IMR-90 (cell line): ENCODE measurements around the gene TAF11L11. TPM values are rescaled to one million over a fixed set of nuclear protein-coding genes. Genes with fewer than 3 reads are reported as not detected.
"Not testable (repeated sequence)": the region's sequence is repeated elsewhere in the genome, so short reads cannot be mapped to it uniquely, and the experiment has no call there.

ENCODE experiments used
- ATAC-seq: fragments of 200-7000 bp; cut with Tn5 transposase; 2 replicates; pipeline ENCODE4 v1.9.1; 2020; ENCODE audit warnings: low read depth, mild to moderate bottlenecking, moderate library complexity
- BruUV-seq: library from RNA; stranded (reverse); fragments of 400-500 nt; replicated peaks from 2 replicates; lab custom pipeline; 2021; lab: Mats Ljungman, UMichigan
- CTCF ChIA-PET: fragments of 300-600 bp; formaldehyde crosslinking; extraction: SDS; loops from one replicate; lab custom pipeline; 2021; ENCODE audit warnings: antibody characterized with exemption; lab: Yijun Ruan, JAX
- POLR2A ChIA-PET: fragments of 300-600 bp; sonication (Branson Sonifier 250); formaldehyde crosslinking; loops from one replicate; lab custom pipeline; 2022; ENCODE audit warnings: antibody characterized with exemption; ENCODE audit not compliant: unreplicated experiment; lab: Charles Lee
- DNase-seq: peaks from one replicate; pipeline ENCODE4 v3.0.0; 2013
- H2AFZ ChIP-seq: replicated peaks from 2 replicates; pipeline ENCODE3; 2013; ENCODE audit warnings: low read length, mild to moderate bottlenecking; ENCODE audit not compliant: poor library complexity
- H2AK5ac ChIP-seq: 2 replicates; pipeline ENCODE4 v1.6.1; 2013; ENCODE audit warnings: low read depth, low read length, inconsistent platforms
- H2AK9ac ChIP-seq: replicated peaks from 2 replicates; pipeline ENCODE3; 2013; ENCODE audit warnings: mild to moderate bottlenecking, low read depth, low read length, moderate library complexity; ENCODE audit not compliant: poor library complexity
- H2BK120ac ChIP-seq: 2 replicates; pipeline ENCODE4 v1.6.1; 2013; ENCODE audit warnings: low read depth, low read length, inconsistent platforms
- H2BK15ac ChIP-seq: 3 replicates; pipeline ENCODE4 v1.6.1; 2013; ENCODE audit warnings: low read depth, low read length, inconsistent platforms
- H2BK20ac ChIP-seq: 2 replicates; pipeline ENCODE4 v1.6.1; 2013; ENCODE audit warnings: low read depth, mild to moderate bottlenecking, inconsistent platforms, low read length, moderate library complexity
- H2BK5ac ChIP-seq: 2 replicates; pipeline ENCODE4 v1.6.1; 2013; ENCODE audit warnings: mild to moderate bottlenecking, low read depth, low read length, inconsistent platforms; ENCODE audit not compliant: poor library complexity, severe bottlenecking
- H3K14ac ChIP-seq: replicated peaks from 2 replicates; pipeline ENCODE4 v1.6.1; 2013; ENCODE audit warnings: low read depth, low read length, inconsistent platforms
- H3K18ac ChIP-seq: 2 replicates; pipeline ENCODE4 v1.6.1; 2013; ENCODE audit warnings: low read depth, low read length, control low read depth
- H3K23ac ChIP-seq: 2 replicates; pipeline ENCODE4 v1.6.1; 2013; ENCODE audit warnings: low read depth, low read length, inconsistent platforms
- H3K27ac ChIP-seq: 2 replicates; pipeline ENCODE4 v1.5.1; 2013; ENCODE audit warnings: mild to moderate bottlenecking, control low read depth, low read length; ENCODE audit not compliant: insufficient read depth
- H3K27me3 ChIP-seq: 2 replicates; pipeline ENCODE4 v1.6.1; 2013; ENCODE audit warnings: low read length; ENCODE audit not compliant: control insufficient read depth, insufficient read depth
- H3K36me3 ChIP-seq: 2 replicates; pipeline ENCODE4 v1.6.1; 2013; ENCODE audit warnings: low read length, mixed read lengths; ENCODE audit not compliant: control insufficient read depth, insufficient read depth
- H3K4ac ChIP-seq: 2 replicates; pipeline ENCODE4 v1.6.1; 2013; ENCODE audit warnings: low read depth, low read length, inconsistent platforms
- H3K4me1 ChIP-seq: 2 replicates; pipeline ENCODE4 v1.6.1; 2013; ENCODE audit warnings: low read length, mixed read lengths; ENCODE audit not compliant: control insufficient read depth, insufficient read depth
- H3K4me2 ChIP-seq: 2 replicates; pipeline ENCODE4 v1.6.1; 2013; ENCODE audit warnings: low read depth, mild to moderate bottlenecking, control low read depth, low read length, moderate library complexity
- H3K4me3 ChIP-seq: 2 replicates; pipeline ENCODE4 v1.5.1; 2013; ENCODE audit warnings: low read depth, mild to moderate bottlenecking, control low read depth, low read length, moderate library complexity; ENCODE audit not compliant: insufficient read depth
- H3K56ac ChIP-seq: 2 replicates; pipeline ENCODE4 v1.6.1; 2013; ENCODE audit warnings: low read length, inconsistent platforms; ENCODE audit not compliant: insufficient read depth; ENCODE audit errors: extremely low read depth
- H3K79me1 ChIP-seq, 2 experiments: 2 replicates each; pipeline ENCODE4 v1.6.1; 2013; ENCODE audit warnings: low read length in 2 of 2, inconsistent platforms in 1 of 2, low read depth in 1 of 2
- H3K9ac ChIP-seq: 2 replicates; pipeline ENCODE4 v1.6.1; 2013; ENCODE audit warnings: low read depth, low read length, control low read depth
- H3K9me1 ChIP-seq: 2 replicates; pipeline ENCODE4 v1.6.1; 2013; ENCODE audit warnings: low read length, inconsistent platforms; ENCODE audit not compliant: insufficient read depth
- H3K9me3 ChIP-seq: 2 replicates; pipeline ENCODE4 v1.6.1; 2013; ENCODE audit warnings: low read length; ENCODE audit not compliant: control insufficient read depth, insufficient read depth
- H4K20me1 ChIP-seq: 2 replicates; pipeline ENCODE4 v1.6.1; 2013; ENCODE audit warnings: low read length, inconsistent platforms; ENCODE audit not compliant: insufficient read depth
- H4K5ac ChIP-seq: 2 replicates; pipeline ENCODE4 v1.6.1; 2013; ENCODE audit warnings: mild to moderate bottlenecking, low read depth, low read length, control low read depth
- H4K8ac ChIP-seq, 2 experiments: 2 replicates each; pipeline ENCODE4 v1.6.1; 2013; ENCODE audit warnings: low read depth in 2 of 2, low read length in 2 of 2, control low read depth in 1 of 2, inconsistent platforms in 1 of 2
- H4K91ac ChIP-seq: 2 replicates; pipeline ENCODE4 v1.6.1; 2013; ENCODE audit warnings: low read depth, low read length, inconsistent platforms; ENCODE audit not compliant: insufficient read depth
- BHLHE40 ChIP-seq: fragments of 150-350 bp; IDR thresholded peaks from 2 replicates; pipeline ENCODE4 v1.6.1; 2016; ENCODE audit warnings: mild to moderate bottlenecking, low read depth, low read length
- CHD1 ChIP-seq: IDR thresholded peaks from 2 replicates; pipeline ENCODE4 v1.6.1; 2012; ENCODE audit warnings: low read depth, low read length, improper control_type of control experiment
- FOS ChIP-seq: fragments of 150-350 bp; IDR thresholded peaks from 2 replicates; pipeline ENCODE4 v1.6.1; 2016; ENCODE audit warnings: low read depth, low read length
- MAZ ChIP-seq: IDR thresholded peaks from 2 replicates; pipeline ENCODE4 v1.6.1; 2012; ENCODE audit warnings: low read depth, mild to moderate bottlenecking, low read length, improper control_type of control experiment, moderate library complexity, borderline replicate concordance
- RFX5 ChIP-seq: IDR thresholded peaks from 2 replicates; pipeline ENCODE4 v1.8.0; 2012; ENCODE audit warnings: low read depth, mild to moderate bottlenecking, low read length, moderate library complexity
- SMC3 ChIP-seq: fragments of 150-350 bp; IDR thresholded peaks from 2 replicates; pipeline ENCODE4 v1.6.1; 2016; ENCODE audit warnings: low read depth, mild to moderate bottlenecking, antibody characterized with exemption, low read length, moderate library complexity
- USF2 ChIP-seq: fragments of 150-350 bp; IDR thresholded peaks from 2 replicates; pipeline ENCODE4 v1.6.1; 2017; ENCODE audit warnings: mild to moderate bottlenecking, antibody characterized with exemption, low read length, low read depth
- WGBS, 2 experiments: methylation state at CpG; one replicate each; pipeline versions ENCODE4 v1.1.5 to v1.1.7; 2013; ENCODE audit warnings: missing lambda C conversion rate in 2 of 2; ENCODE audit not compliant: insufficient read length in 1 of 2; ENCODE audit errors: extremely low coverage in 2 of 2; 5-methylcytosine and 5-hydroxymethylcytosine counted together
- dilution Hi-C: fragments of 300-500 bp; cut with HindIII; formaldehyde crosslinking; loops from one replicate; pipeline ENCODE4 v1.14.3; 2018; ENCODE audit warnings: low sequenced_read_pairs; ENCODE audit not compliant: unreplicated experiment
- in situ Hi-C: fragments of 300-500 bp; cut with MboI; formaldehyde crosslinking; loops from 3 replicates; pipeline ENCODE4 v1.14.3; 2019; ENCODE audit warnings: low sequenced_read_pairs, inconsistent platforms, mixed read lengths
- intact Hi-C: fragments of 100-400 bp; cut with micrococcal nuclease; formaldehyde crosslinking; loops from 2 replicates; pipeline ENCODE4 v1.10.0; 2022
- polyA plus RNA-seq, 3 experiments: library from polyadenylated mRNA; depleted of rRNA; stranded (reverse); fragments of >200 nt; gene quantifications; 2 replicates each; pipeline ENCODE4 v1.2.3, GENCODE V29; 2012; ENCODE audit warnings: low replicate concordance in 1 of 3
- total RNA-seq: library from RNA; depleted of rRNA; stranded (reverse); fragments of >200 nt; gene quantifications from 2 replicates; pipeline ENCODE4 v1.2.3, GENCODE V29; 2012

Gene TAF11L11
- total and polyA plus RNA-seq, 2 of the 4 experiments (the other 2 are of a cell fraction), result not detected

- no peak overlapping the region for H2AFZ ChIP-seq
- H3K4ac ChIP-seq, result no peak overlapping the region
- ATAC-seq, result no peak
- DNase-seq, result no peak
- H4K91ac ChIP-seq, result no peak overlapping the region
- no peak overlapping the region for H3K23ac ChIP-seq
- intact Hi-C loops (no loop called here), in situ Hi-C loops (no loop called here), dilution Hi-C loops (no loop called here)
- no peaks in the 10 kb centered on the region for H3K9me1 ChIP-seq
- H2BK5ac ChIP-seq, result no peak overlapping the region
- no peak overlapping the region for H2AK9ac ChIP-seq
- H3K18ac ChIP-seq, result no peak overlapping the region
- H3K4me2 ChIP-seq, result no peak overlapping the region
- H2AK5ac ChIP-seq, result no peak overlapping the region
- no peaks in the 10 kb centered on the region for H3K79me1 ChIP-seq
- no peak overlapping the region for H3K9ac ChIP-seq
- H4K8ac ChIP-seq, result no peak overlapping the region
- WGBS, 2 experiments, result 90% methylated on average over 3 of the region's 11 CpGs; no CpG with 5 or more reads in 1 of the 2 experiments
- ChIA-PET CTCF (no interaction called here), POLR2A (no interaction called here)
- no peak overlapping the region for H3K56ac ChIP-seq
- H3K4me3 ChIP-seq, result no peak overlapping the region
- H4K5ac ChIP-seq, result no peak overlapping the region
- no peaks in the 10 kb centered on the region for H3K27me3 ChIP-seq
- no peak overlapping the region for H3K27ac ChIP-seq
- H3K9me3 ChIP-seq, result no peaks in the 10 kb centered on the region; the same call in 1 of the 2 replicates
- no TSS peak for BruUV-seq
- H3K14ac ChIP-seq, result no peak overlapping the region
- no peak for TF ChIP-seq RFX5
- no peak for TF ChIP-seq FOS
- no peak for TF ChIP-seq CHD1
- TF ChIP-seq SMC3, result no peak
- TF ChIP-seq BHLHE40, result no peak
- no peak for TF ChIP-seq MAZ
- no peak for TF ChIP-seq USF2
- no peaks in the 10 kb centered on the region for H3K36me3 ChIP-seq
- no peak overlapping the region for H2BK120ac ChIP-seq
- H2BK20ac ChIP-seq, result no peak overlapping the region
- no peaks in the 10 kb centered on the region for H4K20me1 ChIP-seq
- H3K4me1 ChIP-seq, result no peaks in the 10 kb centered on the region
- no peak overlapping the region for H2BK15ac ChIP-seq
These were observed 21.7 kb downstream of the TAF11L11 start for GRCh38 chr5:17625686-17626085.

- in situ Hi-C loops, BruUV-seq, H3K79me1 ChIP-seq, H2BK120ac ChIP-seq, dilution Hi-C loops, H3K27ac ChIP-seq, H2BK15ac ChIP-seq, ATAC-seq, H3K4me3 ChIP-seq, H3K56ac ChIP-seq, H3K23ac ChIP-seq, H3K9me1 ChIP-seq, H3K9me3 ChIP-seq, H4K5ac ChIP-seq, CTCF ChIA-PET, H4K8ac ChIP-seq, H3K4ac ChIP-seq, H3K4me1 ChIP-seq, H2AFZ ChIP-seq, intact Hi-C loops, H2AK5ac ChIP-seq, H3K36me3 ChIP-seq, H2BK5ac ChIP-seq, H3K14ac ChIP-seq, H2AK9ac ChIP-seq, H3K18ac ChIP-seq, H3K4me2 ChIP-seq, H3K9ac ChIP-seq, H3K27me3 ChIP-seq, POLR2A ChIA-PET, H4K20me1 ChIP-seq, DNase-seq, H2BK20ac ChIP-seq, H4K91ac ChIP-seq: not testable (repeated sequence)
- WGBS, 2 experiments, result no CpG with 5 or more reads among the region's 12 CpGs
These were observed 27.8 kb downstream of the TAF11L11 start, which contains the start of gene TAF11L13 for GRCh38 chr5:17631788-17632187. TAF11L13 (plus strand) TSS chr5:17632088.
